Measurements from ENCODE around the gene KCNK15.

KCNK15 gene

DNA sequence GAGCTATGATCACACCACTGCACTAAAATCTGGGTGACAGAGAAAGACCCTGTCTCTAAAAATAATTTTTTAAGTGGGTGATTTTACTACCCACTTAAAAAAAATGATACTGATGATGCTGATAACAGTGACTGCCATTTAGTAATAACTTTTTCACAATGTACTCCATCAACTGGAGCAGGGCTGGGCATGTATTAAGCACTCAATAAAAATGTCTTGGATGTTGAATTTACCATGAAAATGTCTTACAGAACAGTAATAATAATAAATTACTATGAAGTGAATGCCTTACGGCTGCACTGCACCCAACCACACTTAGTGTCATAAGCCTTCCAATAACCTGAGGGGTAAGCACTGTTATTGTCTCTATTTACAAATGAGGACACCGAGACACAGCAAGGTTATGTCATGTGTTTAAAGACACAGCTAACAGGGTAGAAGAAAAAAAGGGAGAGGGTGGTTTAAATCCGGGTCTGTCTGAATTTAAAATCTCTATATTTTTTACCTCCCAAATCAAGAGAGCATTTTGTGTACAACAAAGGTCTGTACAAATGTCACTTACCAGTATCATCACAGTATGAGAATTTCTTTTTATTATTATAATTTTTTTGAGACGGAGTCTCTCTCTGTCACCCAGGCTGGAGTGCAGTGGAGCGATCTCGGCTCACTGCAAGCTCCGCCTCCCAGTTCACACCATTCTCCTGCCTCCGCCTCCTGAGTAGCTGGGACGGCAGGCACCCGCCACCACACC is 43.2 kb downstream of the KCNK15 start:
- DNase-seq (ENCODE audit: low read depth in 2 of 2), result no peak

DNA sequence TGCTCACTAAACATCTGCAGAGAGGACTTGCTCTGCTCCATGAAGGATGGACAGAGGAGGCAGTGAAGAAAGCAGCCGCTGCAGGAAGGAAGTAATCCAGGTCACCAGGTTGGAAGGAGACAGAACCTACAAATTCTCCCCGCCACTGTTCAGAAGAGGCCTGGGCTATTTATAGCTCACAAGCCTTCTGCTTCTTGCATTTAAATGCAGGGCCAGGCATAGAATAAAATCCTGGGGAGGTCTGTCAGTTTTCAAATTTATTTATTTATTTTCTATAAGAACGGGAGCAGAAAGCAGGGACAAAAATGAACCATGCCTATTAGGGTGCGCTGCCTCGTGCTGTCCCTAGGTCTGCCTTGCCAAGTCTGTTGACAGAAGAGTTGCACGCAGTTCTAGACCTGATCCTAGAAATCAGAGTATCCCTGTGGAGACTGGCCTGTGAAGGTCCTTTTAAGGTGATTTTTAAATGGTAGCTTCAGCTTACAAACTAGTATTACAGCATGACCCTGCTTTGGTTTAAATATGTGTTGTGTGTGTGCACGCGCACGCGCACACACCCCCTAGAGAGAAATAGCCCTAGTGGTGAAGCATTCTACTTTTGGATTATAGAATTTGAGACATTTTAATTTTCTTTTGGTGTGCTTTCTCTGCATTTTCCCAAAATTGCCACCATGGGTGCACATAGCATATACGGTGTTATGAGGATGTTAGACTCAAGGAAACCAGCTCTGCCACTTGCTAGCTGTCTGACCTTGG is 45.2 kb downstream of the KCNK15 start:
- DNase-seq (ENCODE audit: low read depth in 2 of 2), result no peak

DNA sequence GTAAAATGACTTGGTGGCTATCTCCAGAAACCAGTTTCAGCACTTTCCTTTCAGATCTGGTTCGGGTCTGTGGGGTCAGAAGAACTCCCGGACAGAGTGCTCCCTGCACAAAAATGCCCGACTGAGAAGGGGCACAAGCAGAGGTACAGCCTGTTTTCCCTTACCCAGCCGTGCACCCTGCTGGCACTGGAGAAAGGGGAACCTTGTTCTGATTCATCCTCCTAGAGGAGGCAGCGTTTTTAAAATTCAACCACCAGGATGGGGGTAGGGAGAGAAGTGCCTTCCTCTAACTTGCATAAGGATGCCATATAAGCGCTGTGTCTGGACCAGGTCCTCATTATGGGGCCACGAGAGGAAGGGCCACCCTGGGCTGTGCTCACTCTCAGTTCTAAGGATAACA is 47.1 kb downstream of the KCNK15 start:
- no peak for DNase-seq (ENCODE audit: low read depth in 2 of 2)

DNA sequence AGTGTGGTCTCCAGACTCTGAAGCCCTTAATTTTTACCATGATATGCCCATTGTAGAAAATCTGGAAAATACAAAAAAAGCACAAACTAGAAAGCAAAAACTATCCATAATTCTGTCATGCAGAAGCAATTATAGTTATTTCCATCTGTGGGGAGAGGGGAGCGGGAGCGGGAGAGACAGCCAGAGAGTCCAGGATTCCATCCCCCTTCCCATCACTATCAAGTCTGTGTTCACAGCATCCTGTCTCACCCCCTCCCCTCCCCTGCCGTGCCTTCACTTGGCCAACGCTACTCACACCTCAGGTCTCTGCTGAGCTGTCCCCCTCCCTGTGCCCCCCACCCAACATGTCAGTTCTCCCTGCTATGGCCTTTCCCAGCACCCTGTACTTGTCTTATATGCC is 50.2 kb downstream of the KCNK15 start:
- DNase-seq (ENCODE audit: low read depth in 2 of 2), result no peak

DNA sequence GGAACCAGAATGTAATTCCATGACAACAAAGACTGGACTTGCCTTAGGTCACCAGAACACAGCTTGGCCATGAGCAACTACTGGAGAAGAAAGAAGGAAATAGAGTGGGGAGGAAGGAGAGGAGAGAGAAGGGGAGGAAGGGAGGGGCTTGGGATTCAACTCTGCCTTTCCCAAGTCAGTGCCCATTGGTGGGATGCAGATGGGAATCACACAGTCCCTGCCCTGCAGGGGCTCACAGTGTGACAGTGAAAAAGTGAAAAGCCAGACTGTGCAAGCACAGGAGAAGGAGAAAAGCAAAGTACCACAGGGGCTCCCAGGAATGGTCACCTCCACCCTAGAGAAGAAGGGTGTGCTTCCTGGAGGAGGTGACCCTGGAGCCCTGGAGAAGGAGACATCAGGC is 50.6 kb downstream of the KCNK15 start:
- DNase-seq (ENCODE audit: low read depth in 2 of 2), result no peak

DNA sequence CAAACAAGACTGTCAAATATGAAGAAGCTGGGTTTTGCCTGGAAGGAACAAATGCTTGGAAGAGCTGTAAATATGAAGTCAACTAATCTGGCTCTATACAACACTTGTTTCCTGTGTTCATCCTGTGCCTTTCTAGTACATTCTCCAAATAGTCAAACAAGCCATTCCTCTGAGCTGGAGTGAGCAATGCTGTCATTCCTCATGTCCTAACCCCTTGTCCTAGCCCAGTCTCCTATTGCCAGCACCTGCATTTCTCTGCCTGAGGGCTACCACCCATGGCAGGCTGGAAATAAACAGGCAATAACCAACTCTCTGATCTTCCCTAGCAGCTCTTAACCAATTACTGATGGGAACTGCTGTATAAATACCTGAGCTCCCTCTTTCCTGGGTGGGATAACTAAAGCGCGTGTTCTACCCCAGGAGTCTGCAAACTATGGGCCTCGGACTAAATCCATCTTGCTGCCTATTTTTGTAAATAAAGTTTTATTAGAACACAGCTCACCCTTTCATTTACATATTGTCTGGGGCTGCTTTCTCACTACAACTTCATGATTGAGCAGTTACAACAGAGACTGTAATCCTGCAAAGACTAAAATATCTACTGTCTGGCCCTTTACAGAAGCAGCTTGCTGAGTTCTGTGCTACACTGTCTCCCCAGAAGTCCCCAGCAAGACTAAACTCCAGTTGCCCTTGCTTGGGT is 51.2 kb downstream of the KCNK15 start:
- no peak for DNase-seq (ENCODE audit: low read depth in 2 of 2)

DNA sequence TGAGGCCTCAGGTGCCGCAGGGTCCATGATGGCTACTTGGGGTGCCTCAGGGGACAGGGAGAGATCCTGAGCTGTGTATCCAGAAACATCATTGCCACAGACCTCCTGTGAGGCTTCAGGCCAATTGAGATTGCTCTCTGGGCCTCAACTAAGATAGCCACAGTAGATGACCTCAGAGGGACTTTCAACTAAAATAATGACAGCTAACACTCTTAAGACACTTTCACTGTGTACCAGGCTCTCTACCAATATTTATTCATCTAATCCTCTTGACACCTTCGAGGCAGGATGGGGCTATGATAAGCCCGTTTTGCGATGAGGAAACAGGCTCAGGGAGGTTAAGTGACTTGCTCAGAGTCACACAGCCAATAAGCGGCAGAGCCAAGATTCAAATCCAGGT is 54.0 kb downstream of the KCNK15 start:
- no peak for DNase-seq (ENCODE audit: low read depth in 2 of 2)

DNA sequence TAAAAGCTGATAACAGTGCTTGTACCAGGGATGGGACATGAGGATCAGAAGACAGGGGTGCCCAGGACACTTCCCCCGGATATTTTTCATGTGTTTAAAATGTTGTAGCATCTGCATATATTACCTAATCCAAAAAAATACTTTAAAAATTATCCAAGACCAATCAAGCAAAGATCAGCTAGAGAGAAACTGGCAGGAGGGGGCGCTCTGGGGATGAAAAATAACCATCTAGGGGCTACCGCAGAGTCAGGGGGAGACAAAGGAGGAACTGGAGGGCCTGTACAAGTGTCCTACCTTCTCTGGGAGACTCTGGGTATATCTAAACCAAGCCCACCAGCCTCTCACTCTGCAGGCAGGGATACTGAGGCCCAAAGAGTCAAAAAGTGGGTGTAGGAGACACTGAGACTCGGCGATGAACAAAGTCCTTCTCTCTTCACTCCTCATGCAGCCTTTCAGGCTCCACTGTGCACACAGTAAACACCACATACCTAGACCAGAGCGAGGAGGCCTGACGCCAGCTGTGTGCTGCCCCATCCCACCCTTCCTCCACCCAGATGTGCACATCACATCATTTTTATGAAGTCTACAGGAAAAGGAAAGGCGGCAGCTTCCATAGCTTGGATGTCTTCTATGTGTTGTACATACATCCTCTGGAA is 54.9 kb downstream of the KCNK15 start:
- DNase-seq (ENCODE audit: low read depth in 2 of 2), result no peak

Measured in stimulated activated CD8-positive, alpha-beta memory T cell treated with anti-CD3 and anti-CD28 coated beads, Interleukin-15, amount 100 ng/mL, for 48 hours (primary cell).